ENCODE measurements around the gene CLMN.

- TF ChIP-seq POLR2A (IDR thresholded peaks at IDR 0.05; ENCODE audit: low read depth, low read length) (no peak), RCOR1 (IDR thresholded peaks at IDR 0.05; ENCODE audit: insufficient replicate concordance, low read length) (no peak), SMC3 (IDR thresholded peaks at IDR 0.05; ENCODE audit: low read depth, low read length) (no peak), CEBPB (IDR thresholded peaks at IDR 0.05; ENCODE audit: low read depth, low read length) (no peak), FOS (IDR thresholded peaks at IDR 0.05; ENCODE audit: low read depth, low read length) (no peak), CTCF (conservative IDR thresholded peaks at IDR 0.05; ENCODE audit: low read depth, low read length) (no peak; the same call in 1 of the 2 replicates), MXI1 (IDR thresholded peaks at IDR 0.05; ENCODE audit: borderline replicate concordance, low read depth, low read length) (no peak), ELK1 (IDR thresholded peaks at IDR 0.05; ENCODE audit: borderline replicate concordance, low read depth, low read length) (no peak), MAZ (IDR thresholded peaks at IDR 0.05; ENCODE audit: borderline replicate concordance, low read depth, low read length) (no peak), RAD21 (IDR thresholded peaks at IDR 0.05; ENCODE audit: low read length) (no peak)
These were observed 41.8 kb upstream of the CLMN start for GRCh38 chr14:95361373-95362137.

All from IMR-90 (cell line).